PFSK-1 (cell line): ENCODE data around the gene PRMT9.

Experiments used
- FOXP2 ChIP-seq: optimal IDR thresholded peaks from 2 replicates; pipeline ENCODE3; 2011; ENCODE audit warnings: borderline replicate concordance, control low read depth, inconsistent platforms; ENCODE audit not compliant: insufficient read depth; ENCODE audit errors: extremely low read length, extremely low read depth
- POLR2AphosphoS5 ChIP-seq: IDR thresholded peaks from 2 replicates; pipeline ENCODE4 v1.6.1; 2012; ENCODE audit warnings: low read depth, mild to moderate bottlenecking, control low read depth, low read length, moderate library complexity
- SIN3A ChIP-seq: IDR thresholded peaks from 2 replicates; pipeline ENCODE4 v1.6.1; 2012; ENCODE audit warnings: mild to moderate bottlenecking, low read length, moderate library complexity, borderline replicate concordance; ENCODE audit not compliant: insufficient read depth
- TAF1 ChIP-seq: IDR thresholded peaks from 2 replicates; pipeline ENCODE4 v1.6.1; 2012; ENCODE audit warnings: low read length, control low read depth, borderline replicate concordance; ENCODE audit not compliant: insufficient read depth
- TF ChIP-seq, protein P1 (sequence below), 2 experiments: IDR thresholded peaks; 2 replicates each; pipeline versions ENCODE4 v1.6.1 to v1.8.0; 2011 to 2012; ENCODE audit warnings: low read depth in 2 of 2, low read length in 2 of 2, control low read depth in 1 of 2, inconsistent platforms in 1 of 2, mild to moderate bottlenecking in 1 of 2, moderate library complexity in 1 of 2; ENCODE audit not compliant: insufficient read depth in 1 of 2

The PRMT9 gene

GRCh38 chr4:147704846-147705245 is 20.9 kb upstream of the PRMT9 start:
- TF ChIP-seq, protein P1, sequence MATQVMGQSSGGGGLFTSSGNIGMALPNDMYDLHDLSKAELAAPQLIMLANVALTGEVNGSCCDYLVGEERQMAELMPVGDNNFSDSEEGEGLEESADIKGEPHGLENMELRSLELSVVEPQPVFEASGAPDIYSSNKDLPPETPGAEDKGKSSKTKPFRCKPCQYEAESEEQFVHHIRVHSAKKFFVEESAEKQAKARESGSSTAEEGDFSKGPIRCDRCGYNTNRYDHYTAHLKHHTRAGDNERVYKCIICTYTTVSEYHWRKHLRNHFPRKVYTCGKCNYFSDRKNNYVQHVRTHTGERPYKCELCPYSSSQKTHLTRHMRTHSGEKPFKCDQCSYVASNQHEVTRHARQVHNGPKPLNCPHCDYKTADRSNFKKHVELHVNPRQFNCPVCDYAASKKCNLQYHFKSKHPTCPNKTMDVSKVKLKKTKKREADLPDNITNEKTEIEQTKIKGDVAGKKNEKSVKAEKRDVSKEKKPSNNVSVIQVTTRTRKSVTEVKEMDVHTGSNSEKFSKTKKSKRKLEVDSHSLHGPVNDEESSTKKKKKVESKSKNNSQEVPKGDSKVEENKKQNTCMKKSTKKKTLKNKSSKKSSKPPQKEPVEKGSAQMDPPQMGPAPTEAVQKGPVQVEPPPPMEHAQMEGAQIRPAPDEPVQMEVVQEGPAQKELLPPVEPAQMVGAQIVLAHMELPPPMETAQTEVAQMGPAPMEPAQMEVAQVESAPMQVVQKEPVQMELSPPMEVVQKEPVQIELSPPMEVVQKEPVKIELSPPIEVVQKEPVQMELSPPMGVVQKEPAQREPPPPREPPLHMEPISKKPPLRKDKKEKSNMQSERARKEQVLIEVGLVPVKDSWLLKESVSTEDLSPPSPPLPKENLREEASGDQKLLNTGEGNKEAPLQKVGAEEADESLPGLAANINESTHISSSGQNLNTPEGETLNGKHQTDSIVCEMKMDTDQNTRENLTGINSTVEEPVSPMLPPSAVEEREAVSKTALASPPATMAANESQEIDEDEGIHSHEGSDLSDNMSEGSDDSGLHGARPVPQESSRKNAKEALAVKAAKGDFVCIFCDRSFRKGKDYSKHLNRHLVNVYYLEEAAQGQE (IDR thresholded peaks at IDR 0.05; ENCODE audit: insufficient read depth in 1 of 2, low read depth in 2 of 2, low read length in 2 of 2): no peak
- TF ChIP-seq POLR2AphosphoS5 (no peak), TAF1 (no peak), SIN3A (no peak), FOXP2 (no peak)

DNA sequence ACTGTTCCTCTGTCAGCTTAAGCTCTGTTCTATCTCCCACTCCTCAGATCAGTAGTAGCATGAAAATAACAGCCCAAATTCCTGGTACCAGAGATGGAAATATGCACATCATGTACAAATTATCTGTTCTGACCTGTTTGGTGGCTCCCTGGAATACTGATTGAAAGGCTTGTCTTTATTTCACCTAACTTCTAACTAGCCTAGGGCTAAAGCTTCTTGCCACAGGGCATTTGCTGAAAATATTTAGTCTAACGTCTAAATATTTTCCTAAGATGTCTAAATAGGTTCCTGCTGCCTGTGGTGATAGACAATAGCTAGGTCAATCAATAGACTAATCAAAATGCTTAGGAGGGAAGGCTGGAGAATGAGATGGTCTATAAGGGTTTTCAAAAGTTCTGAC is 12.9 kb upstream of the PRMT9 start:
- no peak for TF ChIP-seq TAF1
- no peak for TF ChIP-seq FOXP2
- no peak for TF ChIP-seq POLR2AphosphoS5
- TF ChIP-seq SIN3A: no peak
- TF ChIP-seq, protein P1 (IDR thresholded peaks at IDR 0.05; ENCODE audit: insufficient read depth in 1 of 2, low read depth in 2 of 2, low read length in 2 of 2): no peak

GRCh38 chr4:147693218-147693617 is 9.3 kb upstream of the PRMT9 start:
- TF ChIP-seq FOXP2 (no peak), SIN3A (no peak), POLR2AphosphoS5 (no peak), TAF1 (no peak)
- TF ChIP-seq, protein P1 (IDR thresholded peaks at IDR 0.05; ENCODE audit: insufficient read depth in 1 of 2, low read depth in 2 of 2, low read length in 2 of 2): no peak

GRCh38 chr4:147691820-147692219 is 7.9 kb upstream of the PRMT9 start:
- TF ChIP-seq TAF1 (no peak), POLR2AphosphoS5 (no peak), SIN3A (no peak), FOXP2 (no peak)
- TF ChIP-seq, protein P1 (IDR thresholded peaks at IDR 0.05; ENCODE audit: insufficient read depth in 1 of 2, low read depth in 2 of 2, low read length in 2 of 2): no peak

DNA sequence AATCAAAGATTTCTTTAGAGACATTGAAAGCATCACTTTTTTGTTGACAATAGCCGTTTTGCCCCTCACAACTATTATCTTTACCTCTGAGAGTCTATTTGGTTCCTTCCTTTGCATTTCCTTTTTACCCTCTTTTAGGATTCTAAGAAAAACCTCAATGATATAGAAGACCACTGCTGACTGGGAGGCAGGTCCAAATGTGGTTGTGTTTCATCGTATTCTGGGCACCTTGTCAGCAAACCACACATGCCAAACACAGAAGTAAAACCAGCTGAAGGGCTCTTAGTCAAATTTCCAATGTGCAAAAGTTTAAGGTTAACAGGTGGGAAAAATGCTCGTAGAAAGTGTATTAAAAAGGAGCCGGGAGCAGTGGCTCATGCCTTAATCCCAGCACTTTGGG is 5.1 kb upstream of the PRMT9 start:
- TF ChIP-seq FOXP2 (no peak), POLR2AphosphoS5 (no peak), SIN3A (no peak), TAF1 (no peak)
- TF ChIP-seq, protein P1 (IDR thresholded peaks at IDR 0.05; ENCODE audit: insufficient read depth in 1 of 2, low read depth in 2 of 2, low read length in 2 of 2): no peak
